ENCODE data around the gene SPDYC.

SPDYC gene

GRCh38 chr11:65187971-65188461 lies 18.0 kb downstream of the SPDYC start:
- Histone ChIP-seq H2AFZ (ENCODE audit: low read length) (no peak overlapping the region), H3K79me2 (ENCODE audit: low read length) (peaks cover 9% of the 10 kb centered on the region; the same call in 1 of the 2 replicates), H3K9me3 (replicated peaks; ENCODE audit: insufficient read depth, low read length) (no peaks in the 10 kb centered on the region), H3K27me3 (replicated peaks; ENCODE audit: insufficient read depth, low read length) (no peaks in the 10 kb centered on the region), H3K4me3 (ENCODE audit: low read length) (no peak overlapping the region), H3K9me2 (replicated peaks; ENCODE audit: insufficient read depth, low read length) (no peaks in the 10 kb centered on the region), H3F3A (ENCODE audit: insufficient read depth, low read length) (no peaks in the 10 kb centered on the region), H3K36me3 (replicated peaks; ENCODE audit: insufficient read depth, low read length) (no peaks in the 10 kb centered on the region), H4K20me1 (ENCODE audit: insufficient read depth, low read length) (no peaks in the 10 kb centered on the region), H3K9ac (ENCODE audit: low read length) (no peak overlapping the region), H3K4me1 (ENCODE audit: low read length) (no peaks in the 10 kb centered on the region), H3K27ac (ENCODE audit: low read length) (no peak overlapping the region), H3K4me2 (ENCODE audit: low read depth, low read length) (no peak overlapping the region)
- no peak for DNase-seq
- TF ChIP-seq CTCF (IDR thresholded peaks at IDR 0.05; ENCODE audit: low read length): no peak
- TF ChIP-seq EZH2 (optimal IDR thresholded peaks at IDR 0.05; ENCODE audit: low read depth, low read length): no peak
- no peak for TF ChIP-seq EZH2phosphoT487 (IDR thresholded peaks at IDR 0.05; ENCODE audit: low read length)

GRCh38 chr11:65188486-65188885 lies 18.5 kb downstream of the SPDYC start:
- no peak overlapping the region for H2AFZ ChIP-seq (ENCODE audit: low read length)
- no peaks in the 10 kb centered on the region for H3K9me2 ChIP-seq (replicated peaks; ENCODE audit: insufficient read depth, low read length)
- no peak overlapping the region for H3K27ac ChIP-seq (ENCODE audit: low read length)
- no peaks in the 10 kb centered on the region for H3K36me3 ChIP-seq (replicated peaks; ENCODE audit: insufficient read depth, low read length)
- no peak overlapping the region for H3K4me2 ChIP-seq (ENCODE audit: low read depth, low read length)
- H3K4me1 ChIP-seq (ENCODE audit: low read length): no peaks in the 10 kb centered on the region
- H4K20me1 ChIP-seq (ENCODE audit: insufficient read depth, low read length): no peaks in the 10 kb centered on the region
- TF ChIP-seq EZH2 (optimal IDR thresholded peaks at IDR 0.05; ENCODE audit: low read depth, low read length) (no peak), EZH2phosphoT487 (IDR thresholded peaks at IDR 0.05; ENCODE audit: low read length) (no peak), CTCF (IDR thresholded peaks at IDR 0.05; ENCODE audit: low read length) (no peak)
- no peak overlapping the region for H3K4me3 ChIP-seq (ENCODE audit: low read length)
- H3K9me3 ChIP-seq (replicated peaks; ENCODE audit: insufficient read depth, low read length): no peaks in the 10 kb centered on the region
- no peaks in the 10 kb centered on the region for H3K27me3 ChIP-seq (replicated peaks; ENCODE audit: insufficient read depth, low read length)
- H3K79me2 ChIP-seq (ENCODE audit: low read length): peaks cover 4% of the 10 kb centered on the region; the same call in 1 of the 2 replicates
- H3F3A ChIP-seq (ENCODE audit: insufficient read depth, low read length): no peaks in the 10 kb centered on the region
- DNase-seq: no peak
- no peak overlapping the region for H3K9ac ChIP-seq (ENCODE audit: low read length)

- Histone ChIP-seq H3K4me3 (ENCODE audit: low read length) (no peak overlapping the region), H3K9me3 (replicated peaks; ENCODE audit: insufficient read depth, low read length) (no peaks in the 10 kb centered on the region), H3K79me2 (ENCODE audit: low read length) (no peaks in the 10 kb centered on the region), H3K27ac (ENCODE audit: low read length) (no peak overlapping the region), H3F3A (ENCODE audit: insufficient read depth, low read length) (no peaks in the 10 kb centered on the region), H3K27me3 (replicated peaks; ENCODE audit: insufficient read depth, low read length) (no peaks in the 10 kb centered on the region), H3K9me2 (replicated peaks; ENCODE audit: insufficient read depth, low read length) (no peaks in the 10 kb centered on the region), H3K36me3 (replicated peaks; ENCODE audit: insufficient read depth, low read length) (no peaks in the 10 kb centered on the region), H3K9ac (ENCODE audit: low read length) (no peak overlapping the region), H3K4me2 (ENCODE audit: low read depth, low read length) (no peak overlapping the region), H4K20me1 (ENCODE audit: insufficient read depth, low read length) (no peaks in the 10 kb centered on the region), H2AFZ (ENCODE audit: low read length) (no peak overlapping the region), H3K4me1 (ENCODE audit: low read length) (no peaks in the 10 kb centered on the region)
- TF ChIP-seq CTCF (IDR thresholded peaks at IDR 0.05; ENCODE audit: low read length) (no peak), EZH2phosphoT487 (IDR thresholded peaks at IDR 0.05; ENCODE audit: low read length) (no peak), EZH2 (optimal IDR thresholded peaks at IDR 0.05; ENCODE audit: low read depth, low read length) (no peak)
- no peak for DNase-seq
Observed at GRCh38 chr11:65189191-65189590, 19.2 kb downstream of the SPDYC start.

Data from MM.1S (cell line).